ENCODE data around the gene SULT1E1. TPM values are rescaled to one million over a fixed set of nuclear protein-coding genes. Genes with fewer than 3 reads are reported as not detected.

Gene SULT1E1
- total RNA-seq, 2 donors from 2014 or later = not detected

DNA sequence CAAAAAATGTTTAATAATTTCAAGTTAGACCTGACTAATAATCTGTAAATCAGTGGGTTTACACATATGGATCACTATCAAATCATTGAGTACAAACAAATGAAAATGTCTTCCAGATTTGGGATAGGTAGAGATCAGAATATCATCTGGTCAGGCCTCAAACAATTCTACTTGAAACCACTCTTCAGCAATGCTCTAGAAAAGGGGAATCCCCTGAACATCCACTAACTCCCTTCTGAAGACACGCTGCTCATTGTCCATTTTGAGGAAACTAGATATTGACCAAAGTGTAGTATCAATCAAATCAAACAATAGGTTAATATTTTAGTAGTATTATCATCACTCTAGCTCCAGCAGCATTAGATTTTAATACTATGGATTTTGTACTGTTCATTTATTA, 46.3 kb downstream of the SULT1E1 start:
- DNase-seq (ENCODE audit: low spot score) = no peak
- Mint-ChIP-seq H3K9me3 (no peaks in the 10 kb centered on the region), H3K27ac (no peak overlapping the region), H3K27me3 (no peaks in the 10 kb centered on the region), H3K4me1 (ENCODE audit: low read depth in 2 of 2) (no peaks in the 10 kb centered on the region), H3K36me3 (no peaks in the 10 kb centered on the region), H3K4me3 (no peak overlapping the region)
- no peak for ATAC-seq

DNA sequence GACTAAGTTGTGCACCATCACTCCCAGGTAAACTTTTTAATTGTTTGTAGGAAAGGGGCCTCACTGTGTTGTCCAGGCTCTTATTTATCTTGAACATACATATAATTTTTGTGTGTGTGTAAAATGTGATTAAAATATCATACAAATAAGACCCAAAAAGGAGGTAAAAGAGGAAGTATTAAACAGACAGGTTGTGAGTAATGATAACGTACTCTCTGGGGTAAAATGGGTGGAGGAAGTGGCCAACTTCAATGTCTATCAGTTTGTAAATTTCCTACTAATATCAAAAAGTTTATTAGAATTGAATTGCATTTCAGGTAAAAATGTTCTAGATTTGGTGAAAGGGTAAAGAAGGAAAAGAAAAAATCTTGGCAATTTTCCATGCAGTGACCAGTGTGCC, 48.8 kb downstream of the SULT1E1 start:
- Mint-ChIP-seq H3K36me3 (no peaks in the 10 kb centered on the region), H3K4me3 (no peak overlapping the region), H3K27me3 (no peaks in the 10 kb centered on the region), H3K27ac (no peak overlapping the region), H3K9me3 (peaks cover 3% of the 10 kb centered on the region), H3K4me1 (ENCODE audit: low read depth in 2 of 2) (no peaks in the 10 kb centered on the region)
- no peak for DNase-seq (ENCODE audit: low spot score)
- no peak for ATAC-seq

DNA sequence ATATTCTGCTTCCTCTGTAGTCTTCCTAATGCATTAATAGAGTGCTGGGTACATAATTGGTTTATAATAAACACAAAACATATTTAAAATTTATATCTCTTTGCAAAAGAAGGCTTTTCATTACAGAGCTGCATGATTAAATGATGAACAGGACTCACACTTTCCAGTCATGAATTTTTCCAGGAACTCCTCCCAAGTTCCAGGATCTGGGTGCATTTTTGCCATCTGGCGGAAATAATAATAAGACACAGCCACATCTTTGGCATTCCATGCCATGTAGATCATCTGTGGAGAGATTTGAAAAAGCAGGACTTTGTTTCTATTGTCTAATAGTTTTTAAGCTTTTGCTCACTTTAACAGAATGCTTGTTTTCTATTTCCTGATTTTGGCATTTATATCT, 59.3 kb downstream of the SULT1E1 start:
- Mint-ChIP-seq H3K9me3 (no peaks in the 10 kb centered on the region), H3K27me3 (peaks cover 0 to 2% of the 10 kb centered on the region in 2 donors), H3K4me1 (ENCODE audit: low read depth in 2 of 2) (no peaks in the 10 kb centered on the region)

DNA sequence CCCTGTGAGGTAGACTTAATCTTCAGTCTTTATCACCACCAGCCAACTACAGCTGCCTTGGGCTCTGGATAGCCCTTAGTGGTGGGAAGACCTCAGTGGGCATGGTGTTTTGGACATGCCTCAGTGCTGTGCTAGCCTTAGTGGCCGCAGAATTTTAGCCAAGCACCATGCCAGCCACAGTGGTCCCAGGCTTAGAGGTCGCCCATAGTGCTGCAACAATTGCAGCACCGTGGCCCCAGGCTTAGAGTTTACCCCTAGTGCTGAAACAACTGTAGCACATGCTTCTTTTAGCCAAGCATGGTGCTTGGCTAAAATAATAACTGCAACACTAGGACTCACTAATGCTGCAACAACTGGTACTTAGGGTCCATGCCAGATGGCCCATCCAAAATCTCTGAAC, 60.6 kb downstream of the SULT1E1 start:
- Mint-ChIP-seq H3K27me3 (peaks cover 0 to 2% of the 10 kb centered on the region in 2 donors), H3K4me1 (ENCODE audit: low read depth in 2 of 2) (no peaks in the 10 kb centered on the region), H3K27ac (no peak overlapping the region), H3K9me3 (no peaks in the 10 kb centered on the region), H3K36me3 (peaks cover 4% of the 10 kb centered on the region), H3K4me3 (no peak overlapping the region)
- ATAC-seq = no peak
- DNase-seq (ENCODE audit: low spot score) = no peak

More for the DNA sequence above, 59.3 kb downstream of the SULT1E1 start:
- H3K36me3 Mint-ChIP-seq = peaks cover 4% of the 10 kb centered on the region
- ATAC-seq (no peak), DNase-seq (ENCODE audit: low spot score) (no peak)
- no peak overlapping the region for H3K4me3 Mint-ChIP-seq
- H3K27ac Mint-ChIP-seq = no peak overlapping the region

DNA sequence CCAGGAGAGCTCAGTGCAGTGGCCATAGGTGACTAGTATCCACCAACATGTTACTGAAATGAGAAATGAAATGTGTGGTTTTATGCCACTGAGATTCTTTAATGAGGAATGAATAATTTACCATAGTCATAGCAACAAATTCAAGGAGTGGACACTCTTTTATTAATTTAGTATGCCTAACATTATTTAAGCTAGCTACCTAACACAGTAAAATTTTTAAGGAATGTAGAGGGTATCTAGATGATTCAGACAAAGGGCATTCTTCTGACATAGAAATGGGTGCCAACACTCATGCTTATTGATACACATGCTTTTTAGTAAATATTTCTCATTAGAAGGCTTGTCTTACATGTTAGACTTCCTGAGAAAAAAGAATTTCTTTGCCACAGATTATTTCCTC, 66.2 kb downstream of the SULT1E1 start:
- Mint-ChIP-seq H3K27me3 (no peaks in the 10 kb centered on the region), H3K36me3 (peaks cover 4% of the 10 kb centered on the region), H3K27ac (no peak overlapping the region), H3K4me1 (ENCODE audit: low read depth in 2 of 2) (no peaks in the 10 kb centered on the region), H3K4me3 (no peak overlapping the region), H3K9me3 (no peaks in the 10 kb centered on the region)
- DNase-seq (ENCODE audit: low spot score) = no peak
- no peak for ATAC-seq

Other genes starting within 250 kb of the SULT1E1 start
- gene UGT2A2, start 220.5 kb downstream of the SULT1E1 start, total RNA-seq = not detected
- not detected for gene UGT2A1, start 206.9 kb downstream of the SULT1E1 start, total RNA-seq
- gene SULT1B1, start 99.5 kb downstream of the SULT1E1 start, total RNA-seq = 1 to 10 TPM in 1 of 2 donors, under 1 TPM in 1; 0.08 to 1.1 TPM
- gene CSN1S1, start 70.9 kb upstream of the SULT1E1 start, total RNA-seq = not detected
- gene CSN2, start 105.6 kb upstream of the SULT1E1 start, total RNA-seq = not detected
- gene STATH, start 135.8 kb upstream of the SULT1E1 start, total RNA-seq = not detected
- gene HTN3, start 168.3 kb upstream of the SULT1E1 start, total RNA-seq = not detected
- not detected for gene HTN1, start 190.3 kb upstream of the SULT1E1 start, total RNA-seq

All from natural killer cell treated with Interleukin-12 subunit alpha and Interleukin-12 subunit beta and Interleukin-15 and Interleukin-18, amount 100 ng/mL, for 72 hours (primary cell).